Measurements from ENCODE around the gene ZNF594. TPM values are rescaled to one million over a fixed set of nuclear protein-coding genes. Genes with fewer than 3 reads are reported as not detected.
"Not testable (repeated sequence)": the region's sequence is repeated elsewhere in the genome, so short reads cannot be mapped to it uniquely, and the experiment has no call there.

Gene ZNF594
- total RNA-seq: 8.8 and 10.9 TPM in 2 replicates

DNA sequence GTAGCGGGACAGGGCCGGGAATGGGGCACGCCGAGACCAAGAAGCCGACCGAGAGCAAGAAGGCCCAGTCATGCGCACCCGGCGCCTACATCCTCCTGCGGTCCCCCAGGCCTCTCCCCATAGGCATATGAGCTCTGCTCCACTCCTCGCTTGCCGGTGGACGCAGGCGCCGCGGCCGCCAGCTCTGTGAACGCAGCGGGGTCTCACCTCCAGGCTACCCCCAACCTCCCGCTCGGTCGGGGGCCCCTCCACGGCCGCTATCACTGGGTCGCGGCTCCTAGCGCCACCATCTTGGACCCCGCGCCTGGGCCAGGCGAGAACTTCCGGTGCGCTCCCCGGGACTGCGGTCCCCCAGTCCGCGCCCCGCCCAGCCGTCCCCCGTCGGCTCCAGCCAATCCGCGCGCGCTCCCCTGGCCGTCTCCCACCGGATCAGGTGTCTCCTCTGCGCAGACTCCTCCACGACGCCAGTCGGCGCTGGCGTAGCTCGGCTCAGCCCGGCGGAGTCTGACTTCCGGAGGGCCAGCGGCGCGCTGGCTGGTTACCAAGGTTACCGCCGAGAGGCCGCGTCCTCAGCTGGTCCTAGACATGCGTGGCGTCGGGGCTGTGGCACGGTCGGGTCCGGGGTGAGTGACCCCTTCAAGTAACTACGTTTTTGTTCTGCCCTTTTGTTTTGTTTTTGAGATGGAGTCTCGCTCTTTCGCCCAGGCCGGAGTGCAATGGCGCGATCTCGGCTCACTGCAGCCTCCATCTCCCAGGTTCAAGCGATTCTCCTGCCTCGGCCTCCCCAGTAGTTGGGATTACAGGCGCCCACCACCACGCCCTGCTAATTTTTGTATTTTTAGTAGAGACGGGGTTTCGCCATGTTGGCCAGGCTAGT lies at the start of gene ZNF594:
Gene ZNF594, minus strand, starts transcription at position 328 of the 877 bp plus-strand sequence. CDS start 7,612 bp downstream, outside the sequence.
- intact Hi-C loops (cut with micrococcal nuclease): loop anchor here (1.0 to 10.0 kb wide), 7 partner anchors 80 to 1251 kb away; partner anchors contain the start of genes DERL2, INCA1, KIF1C and MIS12

DNA sequence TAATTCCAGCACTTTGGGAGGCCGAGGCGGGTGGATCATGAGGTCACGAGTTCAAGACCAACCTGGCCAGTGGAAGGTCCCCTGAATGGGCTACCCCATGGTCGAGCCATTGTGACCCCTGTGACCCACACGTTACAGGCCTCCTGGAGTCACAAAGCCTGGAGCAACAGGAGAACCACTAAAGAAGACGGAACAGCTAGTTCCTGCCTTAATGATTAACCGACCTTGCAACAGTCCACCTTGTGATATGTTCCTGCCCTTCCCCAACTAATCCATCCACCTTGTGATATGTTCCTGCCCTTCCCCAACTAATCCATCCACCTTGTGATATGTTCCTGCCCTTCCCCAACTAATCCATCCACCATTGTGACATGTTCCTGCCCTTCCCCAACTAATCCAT lies 48.1 kb upstream of the ZNF594 start:
- intact Hi-C loops (cut with micrococcal nuclease): not testable (repeated sequence)

DNA sequence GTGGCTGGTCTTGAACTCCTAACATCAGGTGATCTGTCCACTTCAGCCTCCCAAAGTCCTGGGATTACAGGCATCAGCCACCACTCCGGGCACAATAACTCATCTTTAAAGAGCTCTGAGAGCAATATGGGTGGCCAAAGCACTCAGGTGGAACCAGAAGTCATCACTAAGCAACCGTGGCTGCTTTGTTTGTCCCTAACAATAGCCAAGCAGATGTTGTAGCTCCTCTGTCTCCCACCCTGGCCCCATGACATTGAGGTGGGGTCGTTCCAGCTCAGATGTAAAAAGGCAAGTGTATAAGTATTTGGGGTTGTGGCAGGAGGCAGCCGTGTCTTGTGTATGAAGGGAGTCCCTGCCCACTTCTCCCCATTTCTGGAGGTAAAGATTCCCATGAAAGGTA lies 46.7 kb upstream of the ZNF594 start:
- intact Hi-C loops (cut with micrococcal nuclease): no loop called here

DNA sequence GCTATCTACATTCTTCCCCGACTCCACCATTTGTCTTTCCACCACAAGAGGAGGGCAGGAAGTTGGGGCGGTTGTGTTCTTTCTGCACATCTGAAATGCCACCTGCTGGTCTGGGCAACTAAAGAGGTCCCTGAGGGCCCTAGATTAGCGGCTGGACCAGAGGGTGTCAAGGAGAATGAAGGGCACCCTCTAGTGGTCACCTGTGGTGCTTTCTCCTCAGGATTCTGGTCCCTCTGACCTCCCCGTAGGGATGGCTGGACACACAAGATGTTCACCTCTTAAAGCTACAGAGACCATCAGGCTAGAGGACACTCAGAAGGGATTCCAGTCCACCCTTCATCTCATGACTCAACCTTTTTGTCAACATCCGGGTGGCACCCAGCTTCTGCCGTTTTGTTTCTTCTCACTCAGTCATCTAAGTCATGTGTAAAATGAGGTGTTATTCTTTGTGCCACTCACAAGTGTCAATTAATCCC lies 45.9 kb upstream of the ZNF594 start:
- intact Hi-C loops (cut with micrococcal nuclease): loop anchor here (1.0 kb wide), 1 partner anchor 40 kb away; no protein-coding TSS in a partner anchor

DNA sequence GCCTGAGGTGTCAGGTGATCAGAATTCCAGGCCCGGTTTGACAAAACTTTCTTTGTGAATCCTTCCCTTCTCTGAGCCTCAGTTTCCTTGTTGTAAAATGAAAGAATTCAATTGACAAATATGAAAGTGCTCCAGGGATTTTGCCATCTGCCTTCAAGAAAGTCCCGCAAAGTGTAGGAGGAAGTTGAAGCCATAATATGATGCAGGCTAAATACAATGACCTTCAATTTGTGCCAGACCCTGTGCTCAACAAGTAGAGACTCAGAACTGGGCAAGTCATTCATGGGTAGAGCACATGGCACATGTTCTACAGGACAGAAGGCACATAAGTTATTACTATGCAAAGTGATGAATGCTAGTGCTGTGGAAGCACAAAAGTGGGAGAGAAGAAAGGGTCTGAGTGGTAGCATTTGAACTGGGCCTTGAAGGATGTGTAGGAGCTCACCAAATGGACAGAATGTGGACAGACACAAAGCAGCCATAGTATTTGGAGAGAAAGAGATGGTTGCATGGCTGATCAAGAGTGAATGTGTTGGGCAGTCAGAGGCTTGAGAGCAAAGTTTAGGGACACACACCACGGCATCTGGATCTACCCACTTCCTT lies 45.4 kb upstream of the ZNF594 start:
- intact Hi-C loops (cut with micrococcal nuclease): loop anchor here (1.0 kb wide), 1 partner anchor 40 kb away; no protein-coding TSS in a partner anchor

DNA sequence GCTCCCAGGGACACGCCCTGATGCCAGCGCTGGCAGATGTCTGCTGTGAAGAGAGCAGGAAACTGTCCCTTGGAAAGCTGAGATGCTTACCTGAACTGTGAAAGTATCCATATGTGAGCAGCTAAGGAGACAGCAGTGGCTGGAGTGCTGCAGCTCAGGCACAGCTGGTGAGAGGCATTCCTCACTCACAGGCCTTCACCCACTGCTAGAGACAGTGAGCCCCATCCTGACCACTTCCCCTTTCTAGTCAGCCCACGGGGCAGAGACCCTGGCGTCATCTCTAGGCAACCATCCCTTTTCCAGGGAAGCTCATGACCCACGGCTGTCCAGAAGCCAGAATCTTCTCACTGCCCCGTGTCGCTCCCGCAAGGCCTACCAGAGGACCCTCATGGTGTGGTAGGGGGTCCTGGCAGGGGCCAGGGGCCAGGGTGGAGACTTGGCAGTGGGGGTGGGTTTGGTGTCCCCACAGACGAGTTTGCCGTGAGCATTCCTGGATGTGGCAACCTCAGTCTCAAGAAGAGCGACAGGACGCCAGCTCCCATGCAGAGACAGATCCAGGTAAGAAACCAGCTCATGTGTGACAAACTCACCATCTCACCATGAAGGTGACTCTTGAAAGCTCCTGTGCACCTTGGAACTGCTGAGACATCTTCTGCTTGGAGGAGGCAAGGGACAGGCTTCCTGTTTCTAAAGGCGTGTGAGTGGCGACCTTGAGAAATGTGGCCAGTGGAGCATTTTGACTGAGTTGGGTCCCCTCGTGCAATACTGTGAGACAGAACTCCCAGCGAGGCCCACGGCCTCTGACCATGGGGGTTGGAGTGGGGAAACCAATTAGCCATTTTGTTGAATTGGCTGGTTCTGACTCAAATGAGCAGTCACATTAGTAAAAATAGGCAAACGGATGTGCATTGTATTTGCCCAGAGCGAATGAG lies 43.2 kb upstream of the ZNF594 start, which contains the start of gene SCIMP:
Gene SCIMP, minus strand, starts transcription at position 216 of the 932 bp plus-strand sequence. Its CDS starts 105 bp downstream, at position 111.
- intact Hi-C loops (cut with micrococcal nuclease): no loop called here

DNA sequence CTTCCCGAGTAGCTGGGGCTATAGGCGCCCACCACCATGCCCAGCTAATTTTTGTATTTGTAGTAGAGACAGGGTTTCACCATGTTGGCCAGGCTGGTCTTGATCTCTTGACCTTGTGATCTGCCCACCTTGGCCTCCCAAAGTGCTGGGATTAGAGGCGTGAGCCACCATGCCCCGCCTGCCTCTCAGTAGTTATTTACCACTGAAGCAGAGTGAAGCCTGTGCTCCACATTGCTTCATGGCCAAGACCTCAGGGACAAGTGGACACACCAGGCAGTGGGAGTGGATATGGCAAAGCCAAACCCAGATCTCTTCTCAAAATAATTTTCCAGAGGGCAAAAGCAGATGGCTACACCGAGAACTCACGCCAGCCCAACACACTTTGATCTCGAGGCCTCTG lies 41.8 kb upstream of the ZNF594 start:
- intact Hi-C loops (cut with micrococcal nuclease): not testable (repeated sequence)

DNA sequence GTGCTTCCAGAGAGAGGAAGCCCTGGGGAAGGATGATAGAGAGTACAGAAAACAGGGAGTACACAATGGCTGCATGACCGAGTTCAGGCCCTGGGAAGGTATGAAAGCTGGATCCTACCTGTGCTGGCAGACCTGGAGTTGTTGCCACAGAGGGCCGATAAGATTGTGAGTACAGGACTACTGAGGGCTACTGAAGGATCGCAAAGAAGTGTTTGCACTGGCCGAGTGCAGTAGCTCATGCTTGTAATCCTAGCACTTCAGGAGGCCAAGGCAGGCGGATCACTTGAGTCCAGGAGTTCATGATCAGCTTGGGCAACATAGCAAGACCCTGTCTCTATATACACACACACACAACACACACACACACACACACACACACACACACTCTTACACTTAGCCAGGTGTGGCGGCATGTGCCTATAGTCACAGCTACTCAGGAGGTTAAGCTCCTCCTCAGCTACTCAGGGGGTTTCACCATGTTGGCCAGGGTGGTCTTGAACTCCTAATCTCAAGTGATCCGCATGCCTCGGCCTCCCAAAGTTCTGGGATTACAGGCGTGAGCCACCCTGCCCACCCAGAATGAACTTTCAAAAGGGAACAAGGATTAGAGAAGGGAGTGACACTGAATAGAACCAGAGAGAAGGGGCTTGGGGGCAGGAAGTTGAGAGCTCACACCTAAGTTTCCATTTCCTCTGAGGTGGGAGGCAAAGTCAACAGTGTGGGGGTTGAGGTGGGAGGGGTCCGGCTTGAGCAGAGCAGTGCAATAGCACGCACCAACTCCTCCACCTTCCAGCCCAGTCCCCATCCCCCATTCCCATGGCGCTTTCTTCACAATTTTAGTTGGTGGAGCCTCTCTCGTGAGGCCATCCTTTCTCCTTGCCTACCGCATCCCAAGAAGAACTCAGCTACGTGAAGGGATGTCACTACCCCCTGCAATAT lies 35.5 kb upstream of the ZNF594 start:
- intact Hi-C loops (cut with micrococcal nuclease): no loop called here

DNA sequence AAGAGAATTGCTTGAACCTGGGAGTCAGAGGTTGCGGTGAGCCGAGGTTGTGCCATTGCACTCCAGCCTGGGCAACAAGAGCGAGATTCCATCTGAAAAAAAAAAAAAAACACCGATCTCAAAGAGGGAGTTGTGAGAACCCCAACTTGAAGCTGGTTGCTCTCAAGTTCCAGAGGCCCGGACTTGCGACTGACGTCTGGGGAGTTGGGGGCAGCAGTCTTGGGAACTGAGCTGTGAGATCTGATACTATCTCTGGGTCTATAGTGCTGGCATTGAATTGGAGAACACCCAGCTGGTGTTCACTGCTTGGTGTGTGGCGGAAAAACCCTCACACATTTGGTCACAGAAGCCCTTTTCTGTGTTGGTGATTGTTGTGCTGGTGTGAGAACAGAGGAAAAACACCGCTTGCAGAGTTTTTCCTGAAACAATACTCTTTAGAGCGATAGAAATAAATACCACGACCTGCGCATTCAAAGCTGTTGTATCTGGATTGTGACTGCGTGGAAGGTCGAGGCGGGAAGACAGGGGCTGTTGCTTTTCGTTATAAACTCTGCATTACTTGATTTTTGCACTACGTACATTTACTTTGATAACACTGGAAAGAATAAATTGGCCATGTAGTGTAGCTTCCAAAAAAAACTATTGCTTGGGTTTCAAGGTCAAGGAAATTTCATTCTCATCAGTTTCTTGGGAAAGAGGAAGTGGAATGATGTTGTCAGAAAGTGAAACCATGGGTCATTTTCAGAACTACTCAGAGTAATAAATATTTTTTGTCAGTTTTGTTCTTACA lies 34.2 kb upstream of the ZNF594 start:
- intact Hi-C loops (cut with micrococcal nuclease): no loop called here

DNA sequence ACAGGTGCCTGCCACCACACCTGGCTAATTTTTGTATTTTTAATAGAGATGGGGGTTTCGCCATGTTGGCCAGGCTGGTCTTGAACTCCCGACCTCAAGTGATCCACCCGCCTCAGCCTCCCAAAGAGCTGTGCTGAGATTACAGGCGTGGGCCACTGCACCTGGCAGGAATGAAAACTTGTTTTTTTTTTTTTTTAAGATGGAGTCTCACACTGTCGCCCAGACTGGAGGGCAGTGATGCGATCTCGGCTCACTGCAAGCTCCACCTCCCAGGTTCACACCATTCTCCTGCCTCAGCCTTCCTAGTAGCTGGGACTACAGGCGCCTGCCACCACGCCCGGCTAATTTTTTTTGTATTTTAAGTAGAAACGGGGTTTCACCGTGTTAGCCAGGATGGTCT lies 30.2 kb upstream of the ZNF594 start:
- intact Hi-C loops (cut with micrococcal nuclease): not testable (repeated sequence)

DNA sequence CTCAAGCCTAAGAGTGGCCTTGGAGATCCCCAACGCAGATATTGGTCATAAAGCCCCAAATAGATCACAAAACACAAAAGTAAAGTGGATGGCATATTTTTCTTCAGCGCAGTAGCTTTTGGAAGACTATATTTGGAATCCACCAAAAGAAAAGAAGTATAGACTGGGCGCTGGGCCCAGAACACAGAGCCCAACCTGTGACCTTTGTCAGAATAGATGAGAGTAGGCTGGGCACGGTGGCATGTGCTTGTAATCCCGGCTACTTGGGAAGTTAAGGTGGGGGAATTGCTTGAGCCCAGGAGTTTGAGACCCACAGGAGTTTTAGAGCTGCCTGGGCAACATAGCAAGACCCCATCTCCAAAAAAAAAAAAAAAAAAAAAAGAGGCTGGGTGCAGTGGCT lies 28.4 kb upstream of the ZNF594 start:
- intact Hi-C loops (cut with micrococcal nuclease): no loop called here

DNA sequence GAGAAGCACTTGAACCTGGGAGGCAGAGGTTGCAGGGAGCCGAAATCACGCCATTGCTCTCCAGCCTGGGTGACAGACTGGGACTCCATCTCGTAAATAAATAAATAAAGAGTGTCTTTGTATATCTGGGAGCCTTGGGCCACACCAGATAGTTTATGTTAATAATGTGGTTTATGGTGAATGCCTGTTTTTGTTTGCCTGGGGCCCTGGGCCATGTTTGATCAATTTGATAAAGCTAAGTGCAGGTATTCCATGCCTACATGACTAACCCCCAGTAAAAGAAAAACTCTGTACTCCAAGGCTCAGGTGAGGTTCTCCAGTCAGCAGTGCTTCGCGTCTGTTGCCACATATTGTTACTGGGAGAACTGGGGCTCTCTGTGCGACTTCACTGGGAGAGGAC lies 27.9 kb upstream of the ZNF594 start:
- intact Hi-C loops (cut with micrococcal nuclease): no loop called here

DNA sequence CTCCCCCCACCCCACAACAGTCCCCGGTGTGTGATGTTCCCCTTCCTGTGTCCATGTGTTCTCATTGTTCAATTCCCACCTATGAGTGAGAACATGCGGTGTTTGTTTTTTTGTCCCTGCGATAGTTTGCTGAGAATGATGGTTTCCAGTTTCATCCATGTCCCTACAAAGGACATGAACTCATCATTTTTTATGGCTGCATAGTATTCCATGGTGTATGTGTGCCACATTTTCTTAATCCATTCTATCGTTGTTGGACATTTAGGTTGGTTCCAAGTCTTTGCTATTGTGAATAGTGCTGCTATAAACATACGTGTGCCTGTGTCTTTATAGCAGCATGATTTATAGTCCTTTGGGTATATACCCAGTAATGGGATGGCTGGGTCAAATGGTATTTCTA lies 25.9 kb upstream of the ZNF594 start:
- intact Hi-C loops (cut with micrococcal nuclease): not testable (repeated sequence)

DNA sequence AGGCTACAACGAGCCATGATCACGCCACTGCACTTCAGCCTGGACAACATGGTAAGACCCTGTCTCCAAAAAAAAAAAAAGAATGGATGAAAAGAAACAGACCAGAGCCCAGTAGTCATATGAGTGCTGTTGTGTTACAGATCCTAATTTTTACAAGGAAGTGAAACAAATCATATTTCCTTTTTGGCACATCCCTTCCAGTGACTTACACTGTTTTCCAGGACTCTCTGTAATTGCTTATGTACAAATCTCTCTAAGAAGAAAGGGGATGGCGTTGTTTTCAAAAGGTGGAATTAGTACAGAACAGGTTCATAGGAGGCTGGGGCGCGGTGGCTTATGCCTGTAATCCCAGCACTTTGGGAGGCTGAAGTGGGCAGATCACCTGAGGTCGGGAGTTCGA lies 19.8 kb upstream of the ZNF594 start:
- intact Hi-C loops (cut with micrococcal nuclease): no loop called here

DNA sequence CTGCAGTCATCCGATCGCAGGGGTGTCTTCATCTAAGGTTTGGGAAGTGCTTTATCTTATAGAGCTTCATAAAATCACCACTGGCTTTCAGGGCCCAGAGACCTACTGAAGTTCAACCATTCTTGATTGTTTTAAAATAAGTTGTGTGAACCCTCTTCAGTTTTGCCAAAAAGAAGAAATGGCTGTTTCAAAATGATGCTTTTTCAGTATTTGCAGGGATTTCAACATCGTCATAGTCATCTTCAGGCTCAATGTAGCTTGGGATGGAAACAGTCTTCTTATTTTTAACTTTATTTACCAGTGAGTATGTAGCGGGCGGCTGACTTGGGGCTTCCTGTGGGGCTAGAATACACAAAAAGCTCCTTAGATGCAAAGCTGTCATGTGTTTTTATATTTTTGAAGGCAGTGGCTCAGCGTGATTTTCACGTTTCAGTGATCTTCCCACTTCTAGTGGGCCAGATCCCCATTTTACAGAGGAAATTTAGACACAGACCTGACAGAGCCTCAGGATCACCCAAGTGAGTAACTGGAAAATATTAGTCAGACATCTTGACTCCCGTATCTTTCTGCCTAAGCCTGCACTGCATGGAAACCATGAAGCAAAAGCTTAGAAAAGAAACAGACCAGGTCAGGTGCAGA lies 19.1 kb upstream of the ZNF594 start:
- intact Hi-C loops (cut with micrococcal nuclease): no loop called here

DNA sequence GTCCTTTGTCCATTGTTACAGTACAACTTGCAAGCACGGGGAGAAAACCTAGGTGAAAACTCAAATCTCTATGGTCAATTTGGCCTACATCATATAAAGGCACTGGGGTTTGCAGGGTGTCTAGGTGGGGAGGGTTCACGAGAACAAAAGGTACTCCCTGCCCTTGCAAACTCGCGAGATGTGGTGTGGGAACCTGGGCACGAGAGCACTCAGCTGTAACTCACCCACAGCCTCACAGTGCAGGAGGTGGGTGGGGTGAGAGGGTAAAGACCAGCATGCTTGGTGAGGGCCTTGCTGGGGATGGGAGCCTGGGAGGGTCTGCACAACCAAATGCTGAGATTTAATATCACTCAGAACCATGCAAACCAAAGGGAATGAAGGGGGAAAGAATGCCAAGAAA lies 18.4 kb upstream of the ZNF594 start:
- intact Hi-C loops (cut with micrococcal nuclease): no loop called here

DNA sequence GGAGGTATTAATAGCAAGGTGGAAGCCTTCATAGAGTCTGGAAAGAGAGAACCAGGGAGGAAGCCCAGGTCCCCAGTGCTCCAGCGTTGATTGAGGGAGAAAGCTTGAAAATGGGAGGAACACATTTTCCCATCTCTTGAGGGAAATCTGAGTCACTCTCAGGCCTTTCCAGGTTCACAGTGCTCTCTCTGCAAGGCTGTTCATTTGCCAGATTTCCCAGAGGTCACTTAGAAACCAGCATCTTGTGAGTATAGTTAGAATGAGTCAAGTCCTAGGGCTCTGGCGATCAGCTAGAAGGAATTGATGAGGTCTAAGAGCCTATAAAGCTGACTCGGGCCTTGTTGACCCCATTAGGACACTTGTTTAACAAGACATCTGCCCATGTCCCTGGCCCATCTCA lies 17.7 kb upstream of the ZNF594 start:
- intact Hi-C loops (cut with micrococcal nuclease): no loop called here

DNA sequence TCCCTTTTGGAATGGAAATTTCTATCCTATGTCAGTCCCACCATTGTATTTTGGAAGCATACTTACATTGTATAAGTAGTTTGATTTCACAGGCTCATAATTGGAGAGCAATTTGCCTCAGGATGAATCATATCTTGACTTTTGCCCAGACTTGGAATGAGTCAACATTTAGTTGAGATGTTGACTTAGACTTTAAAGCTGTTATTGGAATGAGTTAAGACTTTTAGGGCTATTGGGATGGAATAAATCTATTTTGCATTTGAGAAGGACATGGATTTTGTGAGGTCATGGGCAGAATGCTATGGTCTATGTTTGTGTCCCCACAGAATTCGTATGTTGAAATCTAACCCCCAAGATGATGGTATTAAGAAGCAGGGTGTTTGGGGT lies 12.2 kb upstream of the ZNF594 start:
- intact Hi-C loops (cut with micrococcal nuclease): no loop called here
